K562 (cell line): Measurements from ENCODE around the gene CPNE1. TPM values are rescaled to one million over a fixed set of nuclear protein-coding genes. Genes with fewer than 3 reads are reported as not detected.

Experiments
- HIVEP1 ChIP-seq: fragments of 250-450 bp; sonication (Bioruptor Pico); IDR thresholded peaks from 2 replicates; pipeline ENCODE4 v1.4.0; 2020; ENCODE audit warnings: mild to moderate bottlenecking
- MYNN ChIP-seq, 2 experiments: sonication (generic); formaldehyde crosslinking in 1 of 2; IDR thresholded peaks; 2 replicates each; pipeline versions ENCODE4 v1.5.0 to v1.6.1; 2016 to 2020; ENCODE audit warnings: antibody characterized with exemption in 1 of 2, missing genetic modification reagents in 1 of 2
- NCOA2 ChIP-seq, 2 experiments: fragments of 450-650 bp; IDR thresholded peaks; 2 replicates each; pipeline ENCODE4 v1.6.1; 2018; ENCODE audit warnings: mild to moderate bottlenecking in 2 of 2, moderate library complexity in 1 of 2; ENCODE audit not compliant: partially characterized antibody in 2 of 2
- SRF ChIP-seq, 2 experiments: fragments of 250-450, 450-650 bp in 1 of 2; sonication (Bioruptor Pico) in 1 of 2; sonication (generic) in 1 of 2; formaldehyde crosslinking; IDR thresholded peaks; 2 replicates each; pipeline versions ENCODE4 v1.5.0 to v1.5.1; 2020 to 2022; ENCODE audit warnings: mild to moderate bottlenecking in 1 of 2, missing genetic modification reagents in 1 of 2
- TCFL5 ChIP-seq: fragments of 250-450 bp; sonication (Bioruptor Pico); conservative IDR thresholded peaks from 2 replicates; pipeline ENCODE4 v1.6.1; 2021; ENCODE audit warnings: mild to moderate bottlenecking, moderate library complexity, matching md5 sums
- ZBTB8A ChIP-seq: fragments of 450-650 bp; IDR thresholded peaks from 2 replicates; pipeline ENCODE4 v1.6.1; 2018; ENCODE audit warnings: mild to moderate bottlenecking, moderate library complexity; ENCODE audit not compliant: partially characterized antibody
- ZNF445 ChIP-seq: fragments of 250-450 bp; sonication (Bioruptor Pico); IDR thresholded peaks from 2 replicates; pipeline ENCODE4 v1.4.0; 2020; ENCODE audit warnings: low read depth, mild to moderate bottlenecking, moderate library complexity
- ZNF766 ChIP-seq: fragments of 200-800 bp; sonication (Bioruptor generic); conservative IDR thresholded peaks from 2 replicates; pipeline ENCODE4 v1.6.1; 2016; ENCODE audit warnings: missing genetic modification characterization, missing compliant biosample characterization
- polyA plus RNA-seq, 8 experiments: library from polyadenylated mRNA; depleted of rRNA in 4 of 8; stranded (reverse) in 5 of 8; unstranded in 3 of 8; fragments of >200 nt; fragmentation: Nextera tagmentation in 2 of 8; fragmentation: Illumina TruSeq in 1 of 8; extraction: Ambion mirVana in 2 of 8; extraction: Trizol in 1 of 8; gene quantifications; 2 replicates each; pipeline versions ENCODE4 v1.2.1 to v1.2.3, GENCODE V29; 2011 to 2014; ENCODE audit warnings: inconsistent platforms in 1 of 8, missing spikeins in 1 of 8
- total RNA-seq, 7 experiments: library from RNA; depleted of rRNA in 6 of 7; stranded (reverse); fragments of >200 nt in 6 of 7; fragmentation: Illumina TruSeq in 2 of 7; extraction: Trizol in 2 of 7; gene quantifications; 2 replicates each; pipeline versions ENCODE4 v1.2.1 to v1.2.3, GENCODE V29; 2011 to 2021; ENCODE audit warnings: low replicate concordance in 1 of 7
- TF ChIP-seq, protein P1 (sequence below): sonication (generic); formaldehyde crosslinking; IDR thresholded peaks from 2 replicates; pipeline ENCODE4 v1.8.0; 2022; ENCODE audit warnings: missing genetic modification reagents, mild to moderate bottlenecking, borderline replicate concordance
- TF ChIP-seq, protein P2 (sequence below), 2 experiments: fragments of 450-650 bp; IDR thresholded peaks; 2 replicates each; pipeline ENCODE4 v1.6.1; 2016; ENCODE audit warnings: mild to moderate bottlenecking in 2 of 2, borderline replicate concordance in 1 of 2, low read depth in 1 of 2, moderate library complexity in 1 of 2

Gene CPNE1
- total and polyA plus RNA-seq, 9 of the 15 experiments (the other 6 are each of a cell fraction or from before 2014, with no cell fraction given), result 42.1 to 102 (median 56.0) TPM

DNA sequence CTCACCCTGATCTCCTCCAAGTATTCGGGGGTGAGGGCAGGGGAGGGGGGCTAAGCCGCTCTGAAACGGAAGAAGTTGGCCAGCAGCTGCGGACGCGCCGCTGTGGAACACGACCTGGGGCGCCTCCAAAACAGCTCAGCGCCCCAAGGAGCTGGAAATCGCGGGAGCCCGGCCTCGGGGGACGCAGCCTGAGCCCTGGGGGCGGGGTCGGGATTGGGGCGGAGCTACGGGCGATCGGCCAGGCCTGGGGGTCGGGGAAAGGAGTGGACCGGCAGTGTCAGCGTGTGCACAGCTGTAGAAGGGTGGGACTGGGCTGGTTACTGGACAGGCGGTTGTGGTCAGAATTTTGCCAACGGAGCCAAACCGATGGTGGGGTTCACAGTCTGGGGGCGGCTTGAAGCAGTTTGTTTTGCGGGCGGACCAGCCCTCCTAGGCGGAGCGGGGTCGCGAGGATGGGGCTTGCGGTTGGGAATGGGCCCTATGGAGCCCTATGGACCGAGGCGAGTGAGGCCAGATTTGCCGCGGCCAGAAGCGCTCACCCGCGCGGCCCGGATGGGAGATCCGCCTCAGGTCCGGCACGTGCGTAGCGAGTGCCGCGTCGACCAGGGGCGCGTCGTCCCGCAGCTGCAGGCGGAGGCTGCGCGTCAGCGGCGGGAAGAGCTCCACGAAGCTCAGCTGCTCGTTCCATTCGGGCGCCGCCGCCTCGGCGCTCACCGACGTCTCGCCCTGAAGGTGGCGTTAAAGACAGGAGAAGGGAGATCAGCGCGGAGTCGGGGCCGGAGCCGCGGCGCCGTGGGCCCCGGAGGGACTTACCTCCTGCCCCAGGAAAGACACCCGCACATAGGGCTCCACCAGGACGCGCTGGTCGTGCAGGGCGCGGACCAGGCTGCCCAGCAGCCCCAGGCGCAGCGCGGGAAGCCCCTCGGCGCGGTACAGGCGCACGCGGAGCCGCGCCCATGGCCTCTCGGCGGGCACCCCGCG, 63.4 kb downstream of the CPNE1 start (continued):
- TF ChIP-seq SRF (CRISPR knock-in tag; IDR thresholded peaks at IDR 0.05) (no peak), MYNN (IDR thresholded peaks at IDR 0.05) (0 out of 2 replicates have a peak, but pooled peaks have one; percentile 22), MYNN (CRISPR knock-in tag; IDR thresholded peaks at IDR 0.05) (no peak), TCFL5 (no peak), NCOA2 (IDR thresholded peaks at IDR 0.05; ENCODE audit: partially characterized antibody in 2 of 2) (no peak), HIVEP1 (CRISPR knock-in tag) (no peak), ZNF445 (CRISPR knock-in tag) (no peak), ZBTB8A (no peak), ZNF766 (CRISPR knock-in tag) (no peak)
- TF ChIP-seq, protein P1, sequence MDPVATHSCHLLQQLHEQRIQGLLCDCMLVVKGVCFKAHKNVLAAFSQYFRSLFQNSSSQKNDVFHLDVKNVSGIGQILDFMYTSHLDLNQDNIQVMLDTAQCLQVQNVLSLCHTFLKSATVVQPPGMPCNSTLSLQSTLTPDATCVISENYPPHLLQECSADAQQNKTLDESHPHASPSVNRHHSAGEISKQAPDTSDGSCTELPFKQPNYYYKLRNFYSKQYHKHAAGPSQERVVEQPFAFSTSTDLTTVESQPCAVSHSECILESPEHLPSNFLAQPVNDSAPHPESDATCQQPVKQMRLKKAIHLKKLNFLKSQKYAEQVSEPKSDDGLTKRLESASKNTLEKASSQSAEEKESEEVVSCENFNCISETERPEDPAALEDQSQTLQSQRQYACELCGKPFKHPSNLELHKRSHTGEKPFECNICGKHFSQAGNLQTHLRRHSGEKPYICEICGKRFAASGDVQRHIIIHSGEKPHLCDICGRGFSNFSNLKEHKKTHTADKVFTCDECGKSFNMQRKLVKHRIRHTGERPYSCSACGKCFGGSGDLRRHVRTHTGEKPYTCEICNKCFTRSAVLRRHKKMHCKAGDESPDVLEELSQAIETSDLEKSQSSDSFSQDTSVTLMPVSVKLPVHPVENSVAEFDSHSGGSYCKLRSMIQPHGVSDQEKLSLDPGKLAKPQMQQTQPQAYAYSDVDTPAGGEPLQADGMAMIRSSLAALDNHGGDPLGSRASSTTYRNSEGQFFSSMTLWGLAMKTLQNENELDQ (CRISPR knock-in tag), result 0 out of 2 replicates have a peak, but pooled peaks have one; percentile 64
- TF ChIP-seq, protein P2, sequence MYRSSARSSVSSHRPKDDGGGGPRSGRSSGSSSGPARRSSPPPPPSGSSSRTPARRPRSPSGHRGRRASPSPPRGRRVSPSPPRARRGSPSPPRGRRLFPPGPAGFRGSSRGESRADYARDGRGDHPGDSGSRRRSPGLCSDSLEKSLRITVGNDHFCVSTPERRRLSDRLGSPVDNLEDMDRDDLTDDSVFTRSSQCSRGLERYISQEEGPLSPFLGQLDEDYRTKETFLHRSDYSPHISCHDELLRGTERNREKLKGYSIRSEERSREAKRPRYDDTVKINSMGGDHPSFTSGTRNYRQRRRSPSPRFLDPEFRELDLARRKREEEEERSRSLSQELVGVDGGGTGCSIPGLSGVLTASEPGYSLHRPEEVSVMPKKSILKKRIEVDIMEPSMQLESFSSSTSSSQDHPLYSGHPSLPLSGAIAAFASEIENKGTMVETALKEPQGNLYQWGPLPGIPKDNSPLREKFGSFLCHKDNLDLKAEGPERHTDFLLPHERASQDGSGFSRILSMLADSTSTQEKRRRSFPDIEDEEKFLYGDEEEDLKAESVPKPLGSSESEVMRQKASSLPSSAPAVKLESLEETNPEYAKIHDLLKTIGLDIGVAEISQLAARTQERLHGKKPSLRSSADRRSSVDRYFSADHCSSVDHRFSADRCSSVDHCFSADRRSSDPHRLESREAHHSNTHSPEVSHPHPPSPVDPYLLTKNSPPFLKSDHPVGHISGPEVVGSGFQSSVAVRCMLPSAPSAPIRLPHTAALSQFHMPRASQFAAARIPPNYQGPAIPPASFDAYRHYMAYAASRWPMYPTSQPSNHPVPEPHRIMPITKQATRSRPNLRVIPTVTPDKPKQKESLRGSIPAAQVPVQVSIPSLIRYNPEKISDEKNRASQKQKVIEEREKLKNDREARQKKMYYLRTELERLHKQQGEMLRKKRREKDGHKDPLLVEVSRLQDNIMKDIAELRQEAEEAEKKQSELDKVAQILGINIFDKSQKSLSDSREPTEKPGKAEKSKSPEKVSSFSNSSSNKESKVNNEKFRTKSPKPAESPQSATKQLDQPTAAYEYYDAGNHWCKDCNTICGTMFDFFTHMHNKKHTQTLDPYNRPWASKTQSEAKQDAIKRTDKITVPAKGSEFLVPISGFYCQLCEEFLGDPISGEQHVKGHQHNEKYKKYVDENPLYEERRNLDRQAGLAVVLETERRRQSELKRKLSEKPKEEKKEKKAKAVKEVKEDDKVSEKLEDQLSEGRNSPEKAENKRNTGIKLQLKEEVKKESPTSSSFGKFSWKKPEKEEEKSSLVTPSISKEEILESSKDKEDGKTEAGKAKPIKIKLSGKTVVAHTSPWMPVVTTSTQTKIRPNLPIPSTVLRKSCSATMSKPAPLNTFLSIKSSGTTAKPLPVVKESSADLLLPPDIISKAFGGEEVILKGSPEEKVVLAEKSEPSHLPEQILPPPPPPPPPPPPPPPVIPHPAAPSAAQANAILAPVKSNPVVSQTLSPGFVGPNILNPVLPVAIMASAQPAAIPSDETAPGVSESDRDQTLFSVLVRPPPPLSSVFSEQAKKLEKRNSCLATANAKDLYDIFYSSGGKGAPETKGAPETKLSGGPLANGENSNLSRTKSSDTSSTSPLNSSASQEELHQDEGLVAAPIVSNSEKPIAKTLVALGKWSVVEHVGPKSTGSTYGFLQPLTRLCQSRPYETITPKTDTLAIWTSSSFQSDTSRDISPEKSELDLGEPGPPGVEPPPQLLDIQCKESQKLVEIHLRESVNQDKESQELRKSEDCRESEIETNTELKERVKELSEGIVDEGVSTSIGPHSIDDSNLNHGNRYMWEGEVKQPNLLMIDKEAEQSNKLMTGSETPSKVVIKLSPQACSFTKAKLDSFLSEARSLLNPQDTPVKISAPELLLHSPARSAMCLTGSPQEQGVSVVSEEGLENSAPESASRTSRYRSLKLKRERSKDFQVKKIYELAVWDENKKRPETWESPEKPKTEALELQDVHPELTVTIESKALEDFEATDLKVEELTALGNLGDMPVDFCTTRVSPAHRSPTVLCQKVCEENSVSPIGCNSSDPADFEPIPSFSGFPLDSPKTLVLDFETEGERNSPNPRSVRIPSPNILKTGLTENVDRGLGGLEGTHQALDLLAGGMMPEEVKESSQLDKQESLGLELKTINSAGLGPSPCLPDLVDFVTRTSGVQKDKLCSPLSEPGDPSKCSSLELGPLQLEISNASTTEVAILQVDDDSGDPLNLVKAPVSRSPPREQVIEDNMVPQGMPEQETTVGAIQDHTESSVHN (IDR thresholded peaks at IDR 0.05; ENCODE audit: borderline replicate concordance in 1 of 2, low read depth in 1 of 2), result no peak
